Vagina (tissue), 2 donors: ENCODE measurements around the gene CASP5.

Source experiments
- POLR2A ChIP-seq, 2 donors: fragments of 450-650 bp; IDR thresholded peaks; one replicate each; pipeline ENCODE4 v1.6.1; 2017; ENCODE audit warnings: antibody characterized with exemption in 2 of 2, mild to moderate bottlenecking in 2 of 2, moderate library complexity in 2 of 2
- TF ChIP-seq, protein P1 (sequence below), 3 experiments: fragments of 450-650 bp in 2 of 3; fragments of 200-600 bp in 1 of 3; sonication (generic) in 1 of 3; IDR thresholded peaks; one replicate each; pipeline ENCODE4 v1.5.1; 2017 to 2019; ENCODE audit warnings: antibody characterized with exemption in 3 of 3, mild to moderate bottlenecking in 2 of 3, moderate library complexity in 2 of 3

DNA sequence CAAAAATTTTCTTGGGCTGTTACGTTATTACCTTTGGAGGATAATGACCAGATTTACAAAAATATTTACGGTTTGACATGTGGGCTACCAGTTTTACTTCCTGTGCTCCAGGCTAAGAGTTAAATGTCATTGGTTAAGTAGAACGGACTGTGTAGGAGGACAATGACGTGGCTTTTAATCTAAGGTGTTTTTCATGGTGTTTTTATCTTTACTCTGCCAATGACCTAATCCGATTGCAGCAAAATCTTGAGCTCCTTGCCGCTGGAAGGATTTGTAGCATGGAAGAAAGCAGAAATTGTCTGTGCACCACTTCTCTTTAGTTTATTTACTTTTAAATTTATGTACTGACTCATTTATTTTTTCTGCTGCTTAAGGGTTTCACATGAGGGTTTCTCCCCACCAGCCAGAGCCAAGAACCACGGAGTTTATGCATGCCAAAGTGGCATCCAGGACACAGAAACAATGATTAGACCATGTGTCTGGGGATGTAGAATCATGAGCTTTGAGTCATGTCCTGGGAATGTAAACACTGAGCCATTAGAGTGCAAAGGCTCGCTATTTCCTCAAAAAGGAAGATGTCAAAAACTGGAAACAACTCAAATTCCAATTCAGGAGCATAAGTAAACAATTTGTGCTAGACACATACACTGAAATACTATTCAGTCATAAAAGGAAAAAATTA, 24.1 kb upstream of the CASP5 start:
- TF ChIP-seq, protein P1, sequence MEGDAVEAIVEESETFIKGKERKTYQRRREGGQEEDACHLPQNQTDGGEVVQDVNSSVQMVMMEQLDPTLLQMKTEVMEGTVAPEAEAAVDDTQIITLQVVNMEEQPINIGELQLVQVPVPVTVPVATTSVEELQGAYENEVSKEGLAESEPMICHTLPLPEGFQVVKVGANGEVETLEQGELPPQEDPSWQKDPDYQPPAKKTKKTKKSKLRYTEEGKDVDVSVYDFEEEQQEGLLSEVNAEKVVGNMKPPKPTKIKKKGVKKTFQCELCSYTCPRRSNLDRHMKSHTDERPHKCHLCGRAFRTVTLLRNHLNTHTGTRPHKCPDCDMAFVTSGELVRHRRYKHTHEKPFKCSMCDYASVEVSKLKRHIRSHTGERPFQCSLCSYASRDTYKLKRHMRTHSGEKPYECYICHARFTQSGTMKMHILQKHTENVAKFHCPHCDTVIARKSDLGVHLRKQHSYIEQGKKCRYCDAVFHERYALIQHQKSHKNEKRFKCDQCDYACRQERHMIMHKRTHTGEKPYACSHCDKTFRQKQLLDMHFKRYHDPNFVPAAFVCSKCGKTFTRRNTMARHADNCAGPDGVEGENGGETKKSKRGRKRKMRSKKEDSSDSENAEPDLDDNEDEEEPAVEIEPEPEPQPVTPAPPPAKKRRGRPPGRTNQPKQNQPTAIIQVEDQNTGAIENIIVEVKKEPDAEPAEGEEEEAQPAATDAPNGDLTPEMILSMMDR (IDR thresholded peaks at IDR 0.05) = no peak
- TF ChIP-seq POLR2A (IDR thresholded peaks at IDR 0.05) = no peak
